HL-60 (cell line): ENCODE data around the gene REEP1.

Experiments
- DNase-seq, 2 experiments: peaks; one replicate each; pipeline ENCODE4 v3.0.0-alpha.2; 2010 to 2020; ENCODE audit warnings: low read depth in 1 of 2, low spot score in 1 of 2
- H3K27ac ChIP-seq: fragments of 250-450 bp; sonication (Bioruptor Pico); replicated peaks from 2 replicates; pipeline ENCODE4 v1.5.1; 2020; ENCODE audit warnings: mild to moderate bottlenecking, moderate library complexity
- H3K27me3 ChIP-seq: fragments of 250-450 bp; sonication (Bioruptor Pico); 2 replicates; pipeline ENCODE4 v1.5.1; 2021; ENCODE audit warnings: mild to moderate bottlenecking, moderate library complexity; ENCODE audit not compliant: insufficient read depth, poor library complexity, severe bottlenecking
- H3K4me3 ChIP-seq: replicated peaks from 2 replicates; pipeline ENCODE4 v1.5.1; 2011; ENCODE audit warnings: mild to moderate bottlenecking, control low read depth, low read length; ENCODE audit not compliant: insufficient read depth
- CTCF ChIP-seq: IDR thresholded peaks from one replicate; pipeline ENCODE4 v1.5.1; 2011; ENCODE audit warnings: low read length, control low read depth, inconsistent platforms; ENCODE audit not compliant: insufficient read depth
- GABPA ChIP-seq: IDR thresholded peaks from 2 replicates; pipeline ENCODE4 v1.6.1; 2012; ENCODE audit warnings: low read depth
- POLR2AphosphoS5 ChIP-seq: IDR thresholded peaks from 2 replicates; pipeline ENCODE4 v1.6.1; 2012; ENCODE audit warnings: low read depth
- SPI1 ChIP-seq: IDR thresholded peaks from 2 replicates; pipeline ENCODE4 v1.6.1; 2012; ENCODE audit warnings: low read depth, mild to moderate bottlenecking, borderline replicate concordance
- TF ChIP-seq, protein P1 (sequence below): IDR thresholded peaks from 2 replicates; pipeline ENCODE4 v1.6.1; 2012; ENCODE audit warnings: low read depth; ENCODE audit not compliant: insufficient replicate concordance

REEP1 gene

GRCh38 chr2:86372133-86372532 lies 34.7 kb upstream of the REEP1 start:
- TF ChIP-seq SPI1, result no peak
- no peak for TF ChIP-seq CTCF
- no peak for TF ChIP-seq POLR2AphosphoS5
- TF ChIP-seq, protein P1, sequence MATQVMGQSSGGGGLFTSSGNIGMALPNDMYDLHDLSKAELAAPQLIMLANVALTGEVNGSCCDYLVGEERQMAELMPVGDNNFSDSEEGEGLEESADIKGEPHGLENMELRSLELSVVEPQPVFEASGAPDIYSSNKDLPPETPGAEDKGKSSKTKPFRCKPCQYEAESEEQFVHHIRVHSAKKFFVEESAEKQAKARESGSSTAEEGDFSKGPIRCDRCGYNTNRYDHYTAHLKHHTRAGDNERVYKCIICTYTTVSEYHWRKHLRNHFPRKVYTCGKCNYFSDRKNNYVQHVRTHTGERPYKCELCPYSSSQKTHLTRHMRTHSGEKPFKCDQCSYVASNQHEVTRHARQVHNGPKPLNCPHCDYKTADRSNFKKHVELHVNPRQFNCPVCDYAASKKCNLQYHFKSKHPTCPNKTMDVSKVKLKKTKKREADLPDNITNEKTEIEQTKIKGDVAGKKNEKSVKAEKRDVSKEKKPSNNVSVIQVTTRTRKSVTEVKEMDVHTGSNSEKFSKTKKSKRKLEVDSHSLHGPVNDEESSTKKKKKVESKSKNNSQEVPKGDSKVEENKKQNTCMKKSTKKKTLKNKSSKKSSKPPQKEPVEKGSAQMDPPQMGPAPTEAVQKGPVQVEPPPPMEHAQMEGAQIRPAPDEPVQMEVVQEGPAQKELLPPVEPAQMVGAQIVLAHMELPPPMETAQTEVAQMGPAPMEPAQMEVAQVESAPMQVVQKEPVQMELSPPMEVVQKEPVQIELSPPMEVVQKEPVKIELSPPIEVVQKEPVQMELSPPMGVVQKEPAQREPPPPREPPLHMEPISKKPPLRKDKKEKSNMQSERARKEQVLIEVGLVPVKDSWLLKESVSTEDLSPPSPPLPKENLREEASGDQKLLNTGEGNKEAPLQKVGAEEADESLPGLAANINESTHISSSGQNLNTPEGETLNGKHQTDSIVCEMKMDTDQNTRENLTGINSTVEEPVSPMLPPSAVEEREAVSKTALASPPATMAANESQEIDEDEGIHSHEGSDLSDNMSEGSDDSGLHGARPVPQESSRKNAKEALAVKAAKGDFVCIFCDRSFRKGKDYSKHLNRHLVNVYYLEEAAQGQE, result no peak
- Histone ChIP-seq H3K4me3 (no peak overlapping the region), H3K27me3 (no peaks in the 10 kb centered on the region), H3K27ac (no peak overlapping the region)
- DNase-seq, result no peak

DNA sequence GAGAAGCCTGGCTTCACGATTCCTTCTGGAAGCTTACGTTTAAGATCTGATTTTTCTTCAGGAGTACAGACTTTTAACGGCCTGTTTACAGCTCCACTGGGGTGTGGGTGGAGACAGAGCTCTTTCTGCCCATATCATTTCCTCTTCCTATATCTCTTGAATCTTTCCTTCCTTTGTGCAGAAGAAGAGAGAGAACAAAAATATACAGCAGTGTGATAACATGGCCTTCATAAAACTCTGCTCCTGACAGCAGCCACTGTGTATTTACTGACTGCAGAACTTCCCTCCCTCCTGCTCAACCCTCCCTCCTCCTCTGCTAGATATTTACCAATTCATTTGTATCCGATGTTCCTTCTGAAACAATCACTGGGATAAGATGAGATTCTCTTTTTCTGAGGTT lies 34.1 kb upstream of the REEP1 start:
- no peaks in the 10 kb centered on the region for H3K27me3 ChIP-seq
- H3K4me3 ChIP-seq, result no peak overlapping the region
- TF ChIP-seq POLR2AphosphoS5, result no peak
- no peak for TF ChIP-seq GABPA
- TF ChIP-seq CTCF, result no peak
- TF ChIP-seq SPI1, result no peak
- TF ChIP-seq, protein P1, result no peak
- no peak overlapping the region for H3K27ac ChIP-seq
- no peak for DNase-seq

DNA sequence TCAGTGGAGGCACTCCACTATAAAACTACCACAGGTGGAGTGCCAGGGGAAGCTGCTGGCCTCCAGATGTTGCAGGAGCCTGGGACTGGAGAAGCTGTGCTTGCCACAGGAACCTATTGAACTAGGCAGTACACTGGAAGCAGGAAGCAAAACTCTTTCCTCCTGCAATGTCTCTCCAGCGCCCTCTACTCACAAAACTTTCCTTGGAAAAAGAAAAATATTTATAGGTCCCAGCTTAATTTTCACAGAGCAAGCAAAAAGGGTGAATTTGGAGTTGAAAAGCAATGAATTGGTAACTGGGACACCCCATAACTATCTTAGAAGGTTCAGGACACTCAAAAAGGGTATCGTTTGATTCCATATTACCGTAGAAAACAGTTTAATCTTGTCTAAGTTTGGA lies 33.2 kb upstream of the REEP1 start:
- TF ChIP-seq CTCF, result no peak
- TF ChIP-seq GABPA, result no peak
- TF ChIP-seq POLR2AphosphoS5, result no peak
- no peak for TF ChIP-seq SPI1
- TF ChIP-seq, protein P1, result no peak
- H3K27ac ChIP-seq, result no peak overlapping the region
- H3K4me3 ChIP-seq, result no peak overlapping the region
- no peaks in the 10 kb centered on the region for H3K27me3 ChIP-seq
- no peak for DNase-seq
